ENCODE measurements around the gene KCNT2.

KCNT2 gene

DNA sequence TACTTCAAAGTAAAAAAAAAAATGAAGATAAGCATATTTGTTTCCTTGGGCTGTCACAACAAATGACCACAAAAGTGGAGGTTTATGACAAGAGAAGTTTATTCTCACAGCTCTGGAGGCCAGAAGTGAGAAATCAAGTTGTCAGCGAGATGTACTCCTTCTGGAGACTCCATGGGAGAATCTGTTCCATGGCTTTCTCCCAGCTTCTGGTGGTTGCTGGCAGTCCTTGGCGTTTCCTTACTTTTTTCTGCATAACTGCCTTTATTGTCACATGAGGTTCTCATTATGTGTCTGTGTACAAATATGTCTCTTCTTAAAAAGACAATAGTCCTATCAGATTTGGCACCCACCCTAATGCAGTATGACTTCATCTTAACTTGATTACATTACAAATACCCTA, 398.3 kb downstream of the KCNT2 start:
- in situ Hi-C loops (cut with MboI; ENCODE audit: low sequenced_read_pairs): no loop called here

DNA sequence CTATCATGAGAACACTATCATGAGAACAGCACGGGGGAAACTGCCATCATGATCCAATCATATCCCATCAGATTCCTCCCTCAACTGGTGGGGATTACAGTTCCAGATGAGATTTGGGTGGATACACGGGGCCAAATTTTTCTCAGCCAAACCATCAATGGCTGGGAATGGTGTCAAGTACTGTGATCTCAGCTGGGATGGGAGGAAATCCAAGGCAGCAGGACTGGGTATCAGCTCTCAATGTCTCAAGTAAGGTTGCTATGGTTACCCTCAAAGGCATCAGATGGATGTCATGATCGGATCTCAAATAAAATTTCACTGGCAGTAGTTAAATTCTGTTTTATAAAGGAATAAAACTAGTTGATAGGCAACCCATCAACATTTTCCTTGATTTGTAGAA, 399.0 kb downstream of the KCNT2 start:
- in situ Hi-C loops (cut with MboI; ENCODE audit: low sequenced_read_pairs): no loop called here

DNA sequence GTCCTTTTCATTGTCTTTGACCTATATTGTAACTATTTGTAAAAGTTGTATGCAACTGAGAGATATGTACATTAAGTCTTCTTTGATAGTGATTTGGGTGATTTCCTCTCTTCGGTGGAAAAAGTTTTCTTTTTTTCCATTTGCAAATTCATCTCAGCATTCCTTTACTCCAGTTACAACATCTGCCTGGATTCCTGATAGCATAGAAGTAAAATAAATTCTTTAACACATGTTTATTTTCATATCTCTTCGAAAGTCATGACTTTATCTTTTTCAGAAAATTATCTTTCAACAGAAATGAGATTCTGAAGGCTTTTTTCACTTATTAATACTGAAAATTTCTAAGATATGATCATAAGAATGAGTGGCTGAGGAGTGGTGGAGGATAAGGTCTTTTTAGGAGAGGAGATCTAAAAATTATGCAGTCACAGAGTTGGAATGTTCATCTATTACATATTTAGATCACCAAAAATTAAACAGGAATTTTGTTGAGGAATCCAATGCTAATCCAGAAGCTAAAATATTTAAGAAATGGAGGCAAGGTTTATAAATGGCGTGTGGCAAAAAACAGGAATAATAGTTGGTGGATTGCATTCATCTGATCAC, 400.5 kb downstream of the KCNT2 start:
- in situ Hi-C loops (cut with MboI; ENCODE audit: low sequenced_read_pairs): no loop called here

DNA sequence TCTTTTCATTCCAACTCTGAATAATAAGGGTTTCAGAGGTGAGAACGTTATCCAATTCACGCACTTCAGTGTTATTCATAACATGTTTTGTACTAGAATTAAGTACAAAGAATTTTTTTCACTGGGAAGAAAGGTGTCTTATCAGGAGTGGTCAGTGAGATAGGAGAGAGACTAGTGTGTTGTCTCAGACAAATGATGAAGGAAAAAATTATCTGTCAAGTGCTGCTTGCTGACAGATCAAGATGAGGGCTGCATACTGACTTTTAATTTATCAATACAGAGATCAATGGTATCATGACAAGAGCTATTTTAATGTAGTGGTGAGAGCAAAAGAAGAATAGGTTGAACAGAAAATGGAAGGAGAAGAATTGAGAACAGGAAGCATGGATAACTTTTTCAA, 402.4 kb downstream of the KCNT2 start:
- in situ Hi-C loops (cut with MboI; ENCODE audit: low sequenced_read_pairs): no loop called here

DNA sequence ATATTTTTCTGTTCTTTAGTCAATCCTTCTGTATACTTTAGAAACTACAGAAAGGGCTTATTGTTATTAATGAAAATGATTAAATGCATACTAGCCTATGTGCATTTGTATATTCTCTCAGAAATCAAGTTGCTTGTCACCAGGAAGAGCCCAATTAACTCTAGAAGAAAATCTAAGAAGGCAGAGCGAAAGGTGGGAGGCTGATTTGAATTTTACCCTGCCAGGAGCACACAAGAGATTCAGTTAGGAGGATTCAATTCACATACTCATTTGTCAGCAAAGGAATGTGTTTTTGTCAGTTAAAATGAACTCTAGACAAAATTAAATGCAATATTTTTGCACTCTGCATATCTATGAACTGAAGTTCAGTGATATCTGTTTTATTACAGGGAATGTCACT, 411.8 kb downstream of the KCNT2 start:
- in situ Hi-C loops (cut with MboI; ENCODE audit: low sequenced_read_pairs): no loop called here

DNA sequence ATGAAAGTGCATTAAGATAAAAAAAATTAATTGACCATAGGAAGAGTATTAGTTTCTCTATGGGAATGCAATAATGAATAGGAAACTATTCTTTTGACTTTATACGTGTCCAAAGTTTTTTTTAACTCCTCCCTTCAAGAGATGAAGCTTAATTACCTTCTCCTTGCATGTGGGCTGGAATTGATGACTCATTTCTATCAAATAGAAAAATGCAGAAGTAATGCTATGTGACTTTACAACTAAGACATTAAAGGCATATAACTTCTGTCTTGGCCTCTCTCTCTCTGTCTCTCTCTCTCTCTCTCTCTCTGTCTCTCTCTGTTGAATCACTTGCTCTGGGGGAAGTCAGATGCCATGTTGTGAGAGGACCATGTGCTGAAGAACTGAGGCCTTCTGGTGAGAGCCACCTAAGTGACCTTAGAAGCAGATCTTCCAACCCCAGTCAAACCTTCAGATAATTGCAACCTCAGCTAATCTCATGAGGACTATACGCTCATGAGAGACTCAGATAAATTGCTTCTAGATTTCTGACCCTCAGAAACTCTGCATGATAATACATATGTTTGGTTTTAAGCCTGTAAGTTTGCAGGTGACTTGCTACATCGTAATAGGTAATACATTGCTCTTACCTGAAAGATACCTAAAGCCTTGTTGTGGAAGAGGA, 414.2 kb downstream of the KCNT2 start:
- in situ Hi-C loops (cut with MboI; ENCODE audit: low sequenced_read_pairs): no loop called here

DNA sequence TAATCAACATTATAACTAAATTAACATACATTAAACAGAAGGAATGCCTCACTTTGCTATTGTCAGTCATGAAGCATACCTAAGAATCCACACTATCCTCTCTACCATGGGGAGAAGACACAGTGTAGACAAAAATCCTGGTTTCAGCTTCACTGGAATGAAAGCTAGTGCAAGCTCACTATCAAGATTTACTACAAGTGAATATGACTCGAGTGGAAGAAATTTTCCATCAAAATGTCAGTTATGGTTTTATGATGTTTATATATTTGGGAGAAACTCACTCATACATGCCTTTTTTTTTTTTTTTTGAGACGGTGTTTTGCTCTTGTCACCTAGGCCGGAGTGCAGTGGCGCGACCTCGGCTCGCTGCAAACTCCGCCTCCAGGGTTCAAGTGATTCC, 424.3 kb downstream of the KCNT2 start:
- in situ Hi-C loops (cut with MboI; ENCODE audit: low sequenced_read_pairs): no loop called here

DNA sequence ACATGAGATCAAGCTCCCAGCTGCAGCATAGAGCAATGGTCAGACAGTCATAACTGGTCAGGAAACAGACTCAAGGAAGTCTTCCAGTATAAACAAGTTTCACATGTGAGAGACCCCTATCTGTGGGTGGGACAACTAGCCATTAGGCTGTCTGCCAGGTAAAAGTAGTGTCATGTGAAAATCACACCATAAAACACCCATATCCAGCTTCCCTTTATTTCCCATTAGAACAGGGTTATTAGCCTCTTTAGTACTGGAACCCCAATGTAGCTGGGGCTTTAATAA, 426.7 kb downstream of the KCNT2 start:
- in situ Hi-C loops (cut with MboI; ENCODE audit: low sequenced_read_pairs): no loop called here

DNA sequence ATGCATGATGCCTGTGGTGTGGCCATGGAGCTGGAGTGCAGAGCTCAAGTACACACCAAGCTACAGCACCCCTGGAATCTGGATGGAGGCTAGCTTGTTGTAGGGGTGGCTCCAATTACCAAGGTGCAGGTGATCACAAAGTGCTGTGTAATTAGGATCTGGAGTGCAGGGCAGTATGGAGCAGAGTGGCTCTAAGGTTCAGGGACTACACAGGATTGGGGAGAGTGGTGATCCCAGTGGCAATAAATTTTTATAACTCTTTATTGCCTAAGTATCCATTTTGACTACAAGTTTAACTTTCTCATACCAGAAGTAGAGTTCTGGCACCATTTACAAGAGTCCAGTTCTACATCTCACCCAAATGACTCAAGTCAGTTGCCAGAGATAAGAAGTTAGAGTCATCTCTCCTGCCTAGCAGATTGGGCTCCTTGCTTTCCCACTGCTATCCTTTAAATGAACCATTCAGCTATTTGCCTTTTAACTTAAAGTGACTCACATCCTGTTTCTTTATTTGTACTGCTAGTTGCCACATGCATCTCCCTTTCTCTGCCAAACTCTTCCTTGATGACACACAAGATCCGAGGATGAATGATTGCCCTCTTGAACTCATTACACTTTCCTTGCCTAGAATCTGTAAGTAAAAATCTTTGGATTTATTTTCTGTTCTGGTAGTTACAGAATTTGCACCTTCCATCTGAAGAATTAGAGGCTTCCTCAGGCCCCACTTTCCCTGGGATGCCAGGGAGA, 427.2 kb downstream of the KCNT2 start:
- in situ Hi-C loops (cut with MboI; ENCODE audit: low sequenced_read_pairs): no loop called here

DNA sequence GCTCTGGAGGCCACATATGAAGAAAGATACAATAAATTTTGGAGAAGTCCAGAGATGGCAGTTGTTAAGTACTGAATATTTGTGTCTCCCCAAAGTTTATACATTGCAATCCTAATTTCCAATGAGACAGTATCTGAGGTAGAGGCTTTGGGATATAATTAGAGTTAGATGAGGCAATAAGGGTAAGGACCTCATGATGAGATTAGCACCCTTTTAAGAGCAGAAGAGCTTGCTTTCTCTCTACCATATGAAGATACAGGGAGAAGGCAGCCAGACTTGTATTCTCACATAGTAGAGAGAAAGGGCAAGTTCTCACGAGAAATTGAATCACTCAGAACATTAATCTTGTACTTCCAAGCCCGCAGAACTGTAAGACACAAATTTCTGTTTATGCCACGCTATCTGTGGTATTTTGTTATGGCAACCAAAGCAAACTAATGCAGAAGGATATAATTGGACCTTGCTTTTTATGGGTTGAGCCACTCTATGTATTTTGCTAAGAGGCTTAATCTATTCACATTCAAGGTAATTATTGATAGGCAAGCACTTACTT, 430.1 kb downstream of the KCNT2 start:
- in situ Hi-C loops (cut with MboI; ENCODE audit: low sequenced_read_pairs): no loop called here

Measured in hTERT RPE-1 (cell line).